ENCODE data around the gene ADAM17. TPM values are rescaled to one million over a fixed set of nuclear protein-coding genes. Genes with fewer than 3 reads are reported as not detected.

ADAM17 gene
- total RNA-seq, 1 donor from 2014 or later: 91.1 TPM

DNA sequence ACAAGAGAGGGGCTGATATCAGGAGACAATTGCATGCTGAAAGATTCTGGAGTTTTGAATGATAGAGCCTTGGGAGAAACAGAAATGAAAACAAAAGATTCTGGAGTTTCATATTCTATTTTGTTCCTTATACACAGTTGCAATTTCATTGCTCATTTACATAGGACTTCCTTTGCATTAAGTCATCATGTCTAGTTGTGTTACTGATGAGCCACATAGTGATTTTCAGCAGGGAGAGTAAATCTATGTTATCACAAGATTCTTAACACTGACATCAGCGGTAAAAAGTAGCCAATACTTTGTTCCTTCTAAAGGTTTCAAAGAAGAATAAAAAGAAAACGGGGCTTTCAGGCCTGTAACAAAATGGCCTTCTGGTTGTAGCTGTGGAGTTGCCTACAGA, 7.1 kb downstream of the ADAM17 start:
- Histone ChIP-seq H3K36me3 (ENCODE audit: control insufficient read depth, insufficient read depth, low read length) (peaks cover 1% of the 10 kb centered on the region), H3K4me3 (ENCODE audit: low read depth, low read length) (no peak overlapping the region), H3K27me3 (ENCODE audit: control insufficient read depth, insufficient read depth, low read length) (no peaks in the 10 kb centered on the region)
- no peak for FAIRE-seq
- DNase-seq (ENCODE audit: low read depth): peak; percentile 58
- TF ChIP-seq, protein P1, sequence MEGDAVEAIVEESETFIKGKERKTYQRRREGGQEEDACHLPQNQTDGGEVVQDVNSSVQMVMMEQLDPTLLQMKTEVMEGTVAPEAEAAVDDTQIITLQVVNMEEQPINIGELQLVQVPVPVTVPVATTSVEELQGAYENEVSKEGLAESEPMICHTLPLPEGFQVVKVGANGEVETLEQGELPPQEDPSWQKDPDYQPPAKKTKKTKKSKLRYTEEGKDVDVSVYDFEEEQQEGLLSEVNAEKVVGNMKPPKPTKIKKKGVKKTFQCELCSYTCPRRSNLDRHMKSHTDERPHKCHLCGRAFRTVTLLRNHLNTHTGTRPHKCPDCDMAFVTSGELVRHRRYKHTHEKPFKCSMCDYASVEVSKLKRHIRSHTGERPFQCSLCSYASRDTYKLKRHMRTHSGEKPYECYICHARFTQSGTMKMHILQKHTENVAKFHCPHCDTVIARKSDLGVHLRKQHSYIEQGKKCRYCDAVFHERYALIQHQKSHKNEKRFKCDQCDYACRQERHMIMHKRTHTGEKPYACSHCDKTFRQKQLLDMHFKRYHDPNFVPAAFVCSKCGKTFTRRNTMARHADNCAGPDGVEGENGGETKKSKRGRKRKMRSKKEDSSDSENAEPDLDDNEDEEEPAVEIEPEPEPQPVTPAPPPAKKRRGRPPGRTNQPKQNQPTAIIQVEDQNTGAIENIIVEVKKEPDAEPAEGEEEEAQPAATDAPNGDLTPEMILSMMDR (IDR thresholded peaks at IDR 0.05; ENCODE audit: insufficient read depth, low read length, severe bottlenecking): no peak

DNA sequence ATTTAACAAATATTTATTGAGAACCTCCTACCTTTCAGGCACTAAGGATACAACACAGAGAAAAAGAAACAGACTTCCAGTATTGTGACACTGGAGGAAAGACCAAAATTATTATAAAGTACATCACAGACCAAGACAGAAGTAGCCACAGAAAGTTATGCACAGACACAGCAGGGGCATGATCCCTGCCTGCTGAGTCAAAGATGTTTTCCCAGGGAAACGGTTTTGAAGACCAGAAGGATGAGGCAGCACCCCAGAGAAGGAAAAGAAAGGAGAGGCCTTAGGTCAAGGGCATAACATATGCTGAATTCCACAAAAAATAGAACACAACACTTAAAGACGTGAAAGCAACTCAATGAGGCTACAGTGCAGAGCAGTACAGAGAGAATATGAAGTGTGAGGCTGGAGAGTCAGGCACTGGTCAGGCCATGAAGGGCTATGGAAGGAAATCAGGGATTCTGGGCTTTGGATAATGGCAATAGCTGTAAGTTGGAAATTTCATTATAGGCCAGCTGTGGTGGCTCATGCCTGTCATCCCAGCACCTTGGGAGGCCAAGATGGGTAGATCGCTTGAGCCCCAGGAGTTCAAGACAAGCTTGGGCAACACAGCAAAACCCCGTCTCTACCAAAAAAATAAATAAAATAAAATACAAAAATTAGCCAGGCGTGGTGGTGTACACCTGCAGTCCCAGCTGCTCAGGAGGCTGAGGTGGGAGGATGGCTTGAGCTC, 8.2 kb downstream of the ADAM17 start:
- DNase-seq (ENCODE audit: low read depth): no peak

DNA sequence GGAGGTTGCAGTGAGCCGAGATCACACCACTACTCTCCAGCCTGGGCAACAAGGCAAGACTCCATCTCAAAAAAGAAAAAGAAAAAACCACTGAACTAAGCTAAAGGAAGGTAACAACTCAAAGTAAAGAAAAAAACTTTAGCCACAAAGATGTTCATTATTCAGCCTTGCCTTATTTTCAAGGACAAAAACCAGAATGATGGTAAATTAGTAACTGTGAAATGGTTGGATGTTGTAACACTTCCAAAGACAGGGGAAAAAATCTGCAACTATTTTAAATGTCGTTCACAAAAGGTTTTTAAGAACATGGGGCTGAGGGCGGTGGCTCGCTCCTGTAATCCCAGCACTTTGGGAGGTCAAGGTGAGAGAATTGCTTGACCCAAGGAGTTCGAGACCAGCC, 10.1 kb downstream of the ADAM17 start:
- Histone ChIP-seq H3K4me3 (ENCODE audit: low read depth, low read length) (no peak overlapping the region), H3K27me3 (ENCODE audit: control insufficient read depth, insufficient read depth, low read length) (no peaks in the 10 kb centered on the region), H3K36me3 (ENCODE audit: control insufficient read depth, insufficient read depth, low read length) (peaks cover 1% of the 10 kb centered on the region)
- DNase-seq (ENCODE audit: low read depth) (no peak), FAIRE-seq (no peak)
- TF ChIP-seq, protein P1 (IDR thresholded peaks at IDR 0.05; ENCODE audit: insufficient read depth, low read length, severe bottlenecking): no peak

More for the DNA sequence above, 8.2 kb downstream of the ADAM17 start:
- TF ChIP-seq, protein P1 (IDR thresholded peaks at IDR 0.05; ENCODE audit: insufficient read depth, low read length, severe bottlenecking): no peak
- Histone ChIP-seq H3K4me3 (ENCODE audit: low read depth, low read length) (no peak overlapping the region), H3K27me3 (ENCODE audit: control insufficient read depth, insufficient read depth, low read length) (no peaks in the 10 kb centered on the region), H3K36me3 (ENCODE audit: control insufficient read depth, insufficient read depth, low read length) (peaks cover 1% of the 10 kb centered on the region)
- no peak for FAIRE-seq

DNA sequence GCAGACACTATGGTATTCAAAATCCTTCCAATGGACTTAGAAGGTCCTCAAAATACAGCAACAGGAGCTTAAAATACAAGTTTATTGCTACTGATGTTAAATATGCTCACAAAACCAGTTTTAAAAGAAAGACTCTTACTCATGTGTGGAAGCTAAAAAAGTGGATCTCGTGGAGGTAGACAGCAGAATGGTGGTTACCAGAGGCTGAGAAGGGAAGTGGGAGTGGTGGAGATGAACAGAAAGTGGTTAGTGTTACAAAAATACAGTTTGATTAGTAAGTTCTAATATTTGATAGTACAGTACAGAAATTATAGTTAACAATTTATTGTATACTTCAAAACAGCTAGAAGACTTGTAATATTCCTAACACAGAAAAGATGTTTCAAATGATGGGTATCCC, 12.1 kb downstream of the ADAM17 start:
- DNase-seq (ENCODE audit: low read depth) (no peak), FAIRE-seq (no peak)
- TF ChIP-seq, protein P1 (IDR thresholded peaks at IDR 0.05; ENCODE audit: insufficient read depth, low read length, severe bottlenecking): no peak
- Histone ChIP-seq H3K36me3 (ENCODE audit: control insufficient read depth, insufficient read depth, low read length) (no peaks in the 10 kb centered on the region), H3K27me3 (ENCODE audit: control insufficient read depth, insufficient read depth, low read length) (no peaks in the 10 kb centered on the region), H3K4me3 (ENCODE audit: low read depth, low read length) (no peak overlapping the region)

DNA sequence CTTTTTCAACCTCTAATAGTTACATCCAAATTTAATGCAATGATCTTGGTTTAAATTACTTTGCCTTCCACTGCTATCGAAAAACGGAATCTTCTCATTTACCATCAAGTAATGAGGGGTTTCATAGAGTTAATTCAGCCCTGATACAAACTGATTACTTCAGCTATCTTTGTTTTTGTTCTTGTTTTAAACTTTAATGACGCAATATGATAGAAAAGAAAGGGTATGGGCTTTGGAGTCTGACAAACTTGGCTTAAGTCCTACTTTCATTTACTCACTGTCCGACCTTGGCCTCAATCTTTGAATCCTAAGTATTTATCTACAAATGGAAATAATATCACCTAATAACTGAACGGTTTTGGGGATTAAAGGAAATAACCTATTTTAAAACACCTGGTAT, 16.1 kb downstream of the ADAM17 start:
- H3K27me3 ChIP-seq (ENCODE audit: control insufficient read depth, insufficient read depth, low read length): no peaks in the 10 kb centered on the region
- no peak overlapping the region for H3K4me3 ChIP-seq (ENCODE audit: low read depth, low read length)
- TF ChIP-seq, protein P1 (IDR thresholded peaks at IDR 0.05; ENCODE audit: insufficient read depth, low read length, severe bottlenecking): no peak
- DNase-seq (ENCODE audit: low read depth) (no peak), FAIRE-seq (no peak)
- H3K36me3 ChIP-seq (ENCODE audit: control insufficient read depth, insufficient read depth, low read length): no peaks in the 10 kb centered on the region

Data from bronchial epithelial cell (primary cell).